ENCODE measurements around the gene C1orf52. TPM values are rescaled to one million over a fixed set of nuclear protein-coding genes. Genes with fewer than 3 reads are reported as not detected.

The C1orf52 gene
- total and polyA plus RNA-seq, 9 of the 15 experiments (the other 6 are each of a cell fraction or from before 2014, with no cell fraction given), result 17.0 to 38.5 (median 33.0) TPM

- TF ChIP-seq REST (IDR thresholded peaks at IDR 0.05; ENCODE audit: borderline replicate concordance) (peak; percentile 48), REST (CRISPR knock-in tag; IDR thresholded peaks at IDR 0.05; ENCODE audit: low read depth) (no peak), ZNF766 (CRISPR knock-in tag; conservative IDR thresholded peaks at IDR 0.05) (0 out of 2 replicates have a peak, but pooled peaks have one; percentile 19), ATF2 (CRISPR knock-in tag; IDR thresholded peaks at IDR 0.05) (no peak), TEAD4 (IDR thresholded peaks at IDR 0.05; ENCODE audit: low read length) (0 out of 2 replicates have a peak, but pooled peaks have one; percentile 6), TEAD4 (CRISPR knock-in tag; IDR thresholded peaks at IDR 0.05; ENCODE audit: borderline replicate concordance) (no peak), ZBTB34 (CRISPR knock-in tag; IDR thresholded peaks at IDR 0.05) (no peak), ATF3 (IDR thresholded peaks at IDR 0.05) (peak; percentile 60), ATF3 (CRISPR knock-in tag; conservative IDR thresholded peaks at IDR 0.05) (no peak), POLR2H (tag; IDR thresholded peaks at IDR 0.05; ENCODE audit: low read depth) (0 out of 2 replicates have a peak, but pooled peaks have one; percentile 40), TAF15 (IDR thresholded peaks at IDR 0.05; ENCODE audit: low read depth, low read length) (no peak), PPARD (CRISPR knock-in tag; IDR thresholded peaks at IDR 0.05) (no peak), E2F6 (IDR thresholded peaks at IDR 0.05; ENCODE audit: borderline replicate concordance in 1 of 2, extremely low read depth in 1 of 2, insufficient read depth in 1 of 2, insufficient read length in 1 of 2, low read depth in 1 of 2, low read length in 1 of 2, poor library complexity in 1 of 2, severe bottlenecking in 1 of 2) (no peak)
Observed at GRCh38 chr1:85274969-85275453, 15.5 kb upstream of the C1orf52 start (continued).
